ENCODE results near the gene TRPM5. TPM values are rescaled to one million over a fixed set of nuclear protein-coding genes. Genes with fewer than 3 reads are reported as not detected.

The TRPM5 gene
- total RNA-seq, 4 donors from 2014 or later = not detected

DNA sequence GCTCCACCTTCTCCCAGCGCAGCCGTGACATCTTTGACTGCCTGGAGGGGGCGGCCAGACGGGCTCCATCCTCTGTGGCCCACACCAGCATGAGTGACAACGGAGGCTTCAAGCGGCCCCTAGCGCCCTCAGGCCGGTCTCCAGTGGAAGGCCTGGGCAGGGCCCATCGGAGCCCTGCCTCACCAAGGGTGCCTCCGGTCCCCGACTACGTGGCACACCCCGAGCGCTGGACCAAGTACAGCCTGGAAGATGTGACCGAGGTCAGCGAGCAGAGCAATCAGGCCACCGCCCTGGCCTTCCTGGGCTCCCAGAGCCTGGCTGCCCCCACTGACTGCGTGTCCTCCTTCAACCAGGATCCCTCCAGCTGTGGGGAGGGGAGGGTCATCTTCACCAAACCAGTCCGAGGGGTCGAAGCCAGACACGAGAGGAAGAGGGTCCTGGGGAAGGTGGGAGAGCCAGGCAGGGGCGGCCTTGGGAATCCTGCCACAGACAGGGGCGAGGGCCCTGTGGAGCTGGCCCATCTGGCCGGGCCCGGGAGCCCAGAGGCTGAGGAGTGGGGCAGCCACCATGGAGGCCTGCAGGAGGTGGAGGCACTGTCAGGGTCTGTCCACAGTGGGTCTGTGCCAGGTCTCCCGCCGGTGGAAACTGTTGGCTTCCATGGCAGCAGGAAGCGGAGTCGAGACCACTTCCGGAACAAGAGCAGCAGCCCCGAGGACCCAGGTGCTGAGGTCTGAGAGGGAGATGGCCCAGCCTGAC, 41.2 kb downstream of the TRPM5 start:
- TF ChIP-seq, protein P1, sequence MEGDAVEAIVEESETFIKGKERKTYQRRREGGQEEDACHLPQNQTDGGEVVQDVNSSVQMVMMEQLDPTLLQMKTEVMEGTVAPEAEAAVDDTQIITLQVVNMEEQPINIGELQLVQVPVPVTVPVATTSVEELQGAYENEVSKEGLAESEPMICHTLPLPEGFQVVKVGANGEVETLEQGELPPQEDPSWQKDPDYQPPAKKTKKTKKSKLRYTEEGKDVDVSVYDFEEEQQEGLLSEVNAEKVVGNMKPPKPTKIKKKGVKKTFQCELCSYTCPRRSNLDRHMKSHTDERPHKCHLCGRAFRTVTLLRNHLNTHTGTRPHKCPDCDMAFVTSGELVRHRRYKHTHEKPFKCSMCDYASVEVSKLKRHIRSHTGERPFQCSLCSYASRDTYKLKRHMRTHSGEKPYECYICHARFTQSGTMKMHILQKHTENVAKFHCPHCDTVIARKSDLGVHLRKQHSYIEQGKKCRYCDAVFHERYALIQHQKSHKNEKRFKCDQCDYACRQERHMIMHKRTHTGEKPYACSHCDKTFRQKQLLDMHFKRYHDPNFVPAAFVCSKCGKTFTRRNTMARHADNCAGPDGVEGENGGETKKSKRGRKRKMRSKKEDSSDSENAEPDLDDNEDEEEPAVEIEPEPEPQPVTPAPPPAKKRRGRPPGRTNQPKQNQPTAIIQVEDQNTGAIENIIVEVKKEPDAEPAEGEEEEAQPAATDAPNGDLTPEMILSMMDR (IDR thresholded peaks at IDR 0.05) = no peak
- TF ChIP-seq POLR2A (IDR thresholded peaks at IDR 0.05) = no peak
- H3K4me3 ChIP-seq (ENCODE audit: low read depth, poor library complexity, severe bottlenecking) = no peak overlapping the region
- intact Hi-C loops (cut with DNase I; ENCODE audit: low total_unique reads) = no loop called here
- 85 to 88% methylated on average over 25 to 31 of the region's 31 CpGs for WGBS, 2 donors
- DNase-seq (ENCODE audit: low spot score in 2 of 2) = no peak

DNA sequence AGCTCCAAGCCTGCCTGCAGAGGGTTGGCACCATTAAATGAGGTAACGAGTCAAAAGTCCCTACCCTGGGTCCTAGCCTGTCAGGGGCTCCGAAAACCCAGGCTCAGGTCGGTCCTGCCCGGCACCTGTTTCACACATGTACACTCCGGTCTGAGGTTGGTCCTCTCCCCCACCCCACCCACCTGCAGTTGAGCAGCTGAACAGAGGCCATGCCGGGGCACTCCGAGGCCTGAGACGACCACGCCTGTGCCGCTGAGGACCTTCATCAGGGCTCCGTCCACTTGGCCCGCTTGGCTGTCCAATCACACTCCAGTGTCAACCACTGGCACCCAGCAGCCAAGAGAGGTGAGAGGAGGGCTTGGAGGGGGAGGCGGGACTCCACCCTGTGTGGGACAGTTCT, 42.2 kb downstream of the TRPM5 start:
- intact Hi-C loops (cut with DNase I; ENCODE audit: low total_unique reads) = no loop called here
- DNase-seq (ENCODE audit: low spot score in 2 of 2) = no peak
- 82 to 83% methylated on average over 10 to 13 of the region's 13 CpGs for WGBS, 2 donors
- TF ChIP-seq, protein P1 (IDR thresholded peaks at IDR 0.05) = no peak
- TF ChIP-seq POLR2A (IDR thresholded peaks at IDR 0.05) = no peak
- H3K4me3 ChIP-seq (ENCODE audit: low read depth, poor library complexity, severe bottlenecking) = no peak overlapping the region

DNA sequence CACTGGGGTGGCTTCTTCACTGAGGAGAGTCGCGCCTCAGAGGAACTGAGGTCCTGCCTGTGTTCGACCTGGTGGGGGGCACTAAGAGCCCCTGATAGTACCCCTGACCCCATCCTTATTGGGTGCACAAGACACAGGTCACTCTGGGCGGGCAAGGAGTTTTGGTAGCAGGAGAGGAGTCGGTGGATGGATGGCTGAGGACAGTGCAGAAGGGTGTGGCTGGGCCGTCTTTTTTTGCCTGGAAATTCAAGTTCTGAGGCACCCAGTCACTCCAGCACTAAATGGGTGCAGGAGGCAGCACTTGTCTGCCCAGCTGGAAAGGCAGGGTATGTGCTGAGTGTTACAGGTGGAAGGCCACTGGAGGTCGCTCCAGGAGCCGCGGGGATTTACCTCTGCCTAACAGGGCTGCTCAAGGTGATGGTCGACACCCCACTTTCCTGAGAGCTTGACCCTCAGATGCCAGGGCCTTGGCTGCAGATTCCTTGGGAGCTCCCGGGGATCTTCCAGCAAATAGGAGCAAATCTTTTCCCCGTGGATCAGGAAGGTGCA, 42.8 kb downstream of the TRPM5 start:
- intact Hi-C loops (cut with DNase I; ENCODE audit: low total_unique reads) = no loop called here
- peak overlapping the region; percentile 99 for H3K4me3 ChIP-seq (ENCODE audit: low read depth, poor library complexity, severe bottlenecking)
- TF ChIP-seq, protein P1 (IDR thresholded peaks at IDR 0.05) = no peak
- TF ChIP-seq POLR2A (IDR thresholded peaks at IDR 0.05) = no peak
- WGBS, 2 donors = 27 to 39% methylated on average over 11 to 12 of the region's 12 CpGs
- no peak for DNase-seq (ENCODE audit: low spot score in 2 of 2)

DNA sequence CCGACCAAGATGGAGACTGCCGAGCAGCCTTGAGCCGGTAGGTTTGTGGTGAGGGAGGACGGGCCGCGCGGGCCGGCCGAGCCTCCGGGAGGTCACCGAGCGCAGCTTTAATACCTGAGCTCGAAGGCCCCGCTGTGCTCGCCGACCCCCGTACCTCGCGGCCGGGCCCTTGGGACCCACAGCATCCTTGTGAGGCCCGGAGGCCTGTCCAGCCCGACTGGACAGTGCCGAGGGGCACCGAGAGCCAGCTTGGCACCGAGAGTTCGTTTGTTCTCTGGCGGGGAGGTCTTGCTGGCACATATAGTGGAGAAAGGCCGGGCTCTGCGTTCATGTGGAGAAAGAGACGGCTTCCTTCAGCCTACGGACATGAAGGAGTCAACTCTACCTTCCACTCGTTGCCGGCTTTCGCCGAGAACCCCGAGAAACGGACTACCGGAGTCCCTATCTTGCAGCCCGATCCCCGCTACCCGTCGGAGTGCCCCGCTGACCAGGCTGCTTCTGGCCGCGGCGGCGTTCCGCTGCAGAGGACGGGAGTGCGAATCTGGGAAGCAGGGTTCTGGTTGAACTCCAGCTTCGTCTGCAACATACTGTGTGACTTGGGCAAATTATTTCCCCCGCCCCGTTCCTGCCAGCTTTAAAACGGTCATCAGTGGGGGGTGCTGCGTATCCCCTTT, 43.4 kb downstream of the TRPM5 start:
- intact Hi-C loops (cut with DNase I; ENCODE audit: low total_unique reads) = no loop called here

DNA sequence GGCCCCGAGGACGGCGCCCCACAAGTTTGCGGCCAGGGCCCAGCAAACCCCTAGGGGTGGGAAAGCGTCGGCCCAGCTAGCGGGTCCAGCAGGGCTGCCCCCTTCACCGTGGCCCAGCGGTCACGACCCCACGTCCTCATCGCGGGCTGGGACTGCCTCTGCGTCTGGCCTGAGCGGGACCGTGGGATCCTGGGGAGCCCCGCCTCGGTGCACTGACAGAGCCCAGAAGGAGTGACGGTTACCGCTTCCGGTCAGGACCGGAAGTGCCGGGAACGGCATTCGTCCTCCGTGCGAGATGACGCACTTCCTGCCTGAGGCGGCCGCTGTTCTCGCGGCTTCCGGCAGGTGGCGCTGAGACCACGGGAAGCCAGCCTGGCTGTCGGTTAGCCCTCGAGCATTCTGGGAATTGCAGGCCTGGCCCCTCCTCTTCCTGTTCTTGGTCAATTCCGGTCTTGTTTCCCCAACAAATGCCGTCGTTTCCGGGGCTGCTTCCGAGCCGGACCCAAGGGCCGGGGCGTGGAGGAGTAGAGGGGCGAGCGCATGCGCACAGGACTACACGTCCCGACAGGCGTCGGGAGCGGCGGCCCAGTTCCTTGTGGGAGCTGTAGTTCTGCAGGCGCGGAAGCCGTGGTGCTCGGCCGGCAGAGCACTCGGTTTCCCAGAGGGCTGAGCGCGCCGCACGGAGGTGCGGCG, 44.1 kb downstream of the TRPM5 start, which contains the start of gene TSSC4:
Gene TSSC4 (plus strand): TSS at position 682 of the 693 bp plus-strand sequence. CDS start 1,884 bp downstream, outside the sequence.
- 0% methylated on average over 2 to 49 of the region's 66 CpGs for WGBS, 2 donors
- peak within 1 kb of the TSS; percentile 99 for H3K4me3 ChIP-seq (ENCODE audit: low read depth, poor library complexity, severe bottlenecking)
- peak in 1 of 2 donors; percentile 74 for TF ChIP-seq POLR2A (IDR thresholded peaks at IDR 0.05)
- TF ChIP-seq, protein P1 (IDR thresholded peaks at IDR 0.05) = peak in 1 of 3 donors; percentile 90
- peak; percentile 100 for DNase-seq (ENCODE audit: low spot score in 2 of 2)
- intact Hi-C loops (cut with DNase I; ENCODE audit: low total_unique reads) = no loop called here

More for the DNA sequence above, 43.4 kb downstream of the TRPM5 start:
- 0 to 1% methylated on average over 37 to 55 of the region's 55 CpGs for WGBS, 2 donors
- TF ChIP-seq, protein P1 (IDR thresholded peaks at IDR 0.05) = no peak
- no peak for TF ChIP-seq POLR2A (IDR thresholded peaks at IDR 0.05)
- no peak for DNase-seq (ENCODE audit: low spot score in 2 of 2)
- peak overlapping the region; percentile 99 for H3K4me3 ChIP-seq (ENCODE audit: low read depth, poor library complexity, severe bottlenecking)
